NCI-H526 (cell line): ENCODE results near the gene LTB4R.
"Not testable (repeated sequence)": the region's sequence is repeated elsewhere in the genome, so short reads cannot be mapped to it uniquely, and the experiment has no call there.

Source experiments
- DNase-seq, 2 experiments: peaks; one replicate each; lab custom pipeline; 2025; lab: John Stamatoyannopoulos, UW

Gene LTB4R

DNA sequence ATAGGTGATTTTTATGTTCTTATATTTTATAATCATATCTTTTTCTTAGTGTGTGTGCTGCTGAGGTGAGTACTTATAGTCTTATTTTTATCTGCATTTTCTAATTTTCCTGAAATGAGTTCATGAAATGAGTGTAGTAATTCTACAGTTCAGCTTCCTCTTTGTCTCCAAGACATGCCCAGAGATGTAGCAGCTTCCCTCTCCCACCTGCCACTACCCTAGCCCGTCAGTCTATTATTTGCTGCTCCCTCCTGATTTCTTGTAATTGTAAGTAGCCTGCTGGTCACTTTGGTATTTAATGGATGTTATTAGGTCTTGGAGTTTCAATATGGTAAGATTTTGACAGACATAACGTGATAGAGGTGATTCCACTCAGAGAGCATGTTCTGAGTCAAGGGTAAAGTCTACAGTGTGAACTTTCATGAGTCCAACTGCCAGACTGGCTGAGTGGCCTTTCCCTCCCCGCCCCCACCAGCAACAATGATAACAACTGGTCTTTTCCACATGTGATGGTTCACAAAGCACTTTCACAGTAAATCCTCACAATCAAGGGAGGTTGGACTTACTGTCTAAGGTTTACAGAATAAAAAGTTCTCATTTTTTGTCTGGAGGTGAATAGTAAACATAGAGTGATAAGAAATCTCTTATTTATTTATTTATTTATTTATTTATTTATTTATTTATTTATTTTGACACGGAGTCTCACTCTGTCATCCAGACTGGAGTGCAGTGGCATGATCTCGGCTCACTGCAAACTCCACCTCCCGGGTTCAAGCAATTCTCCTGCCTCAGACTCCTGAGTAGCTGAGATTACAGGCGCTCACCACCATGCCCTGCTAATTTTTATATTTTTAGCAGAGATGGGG lies 32.7 kb downstream of the LTB4R start:
- no peak for DNase-seq

DNA sequence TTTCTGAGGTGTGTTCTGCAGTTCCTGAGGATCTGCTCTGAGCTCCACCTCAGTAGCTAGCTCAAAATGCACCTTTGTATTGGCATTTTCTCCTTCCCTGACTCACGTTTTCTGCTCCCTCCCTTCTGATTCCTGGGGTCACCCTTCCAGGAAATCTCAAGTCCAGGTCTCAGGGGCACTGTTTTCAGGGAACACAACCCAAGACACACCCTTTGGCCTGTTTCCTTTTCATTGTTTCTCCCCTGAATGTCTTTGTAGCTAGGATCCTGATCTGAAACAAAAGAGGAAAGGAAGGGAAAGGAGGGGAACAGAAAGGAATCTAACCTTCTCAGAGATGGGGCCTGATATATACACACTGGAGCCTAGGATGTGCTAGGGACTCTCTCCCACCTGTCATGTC lies 35.8 kb downstream of the LTB4R start:
- no peak for DNase-seq

DNA sequence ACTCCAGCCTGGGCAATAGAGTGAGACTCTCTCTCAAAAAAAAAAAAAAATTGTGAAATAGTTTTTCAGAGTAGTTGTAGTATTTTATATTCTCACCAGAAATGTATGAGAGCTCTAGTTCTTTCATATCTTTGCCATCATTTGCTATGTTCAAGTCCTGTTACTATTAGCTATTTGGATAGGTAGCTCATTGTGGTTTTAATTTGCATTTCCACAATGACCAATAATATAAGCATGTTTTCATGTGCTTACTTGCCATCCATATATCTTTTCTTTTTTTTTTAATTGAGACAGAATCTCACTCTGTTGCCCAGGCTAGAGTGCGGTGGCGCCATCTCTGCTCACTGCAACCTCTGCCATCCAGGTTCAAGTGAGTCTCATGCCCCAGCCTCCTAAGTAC lies 36.9 kb downstream of the LTB4R start:
- DNase-seq: no peak

DNA sequence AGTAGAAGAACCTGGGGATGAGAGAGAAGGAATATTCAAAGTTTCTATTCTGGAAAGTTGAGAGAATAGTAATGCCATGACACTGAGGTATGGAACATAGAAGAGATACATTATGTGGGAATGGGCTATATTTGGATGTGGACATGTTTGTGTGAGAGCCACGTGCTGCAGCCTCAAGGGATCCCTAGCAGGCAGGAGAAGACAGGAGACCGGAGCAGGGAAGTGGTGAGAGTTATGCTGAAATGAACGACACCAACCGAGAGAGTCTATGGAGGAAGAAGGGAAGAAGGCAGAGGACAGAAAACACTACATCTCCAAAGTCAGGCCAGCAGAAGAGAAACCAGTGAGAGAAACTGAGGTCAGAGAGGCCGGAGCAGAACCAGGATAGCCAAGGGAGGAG lies 38.4 kb downstream of the LTB4R start:
- no peak for DNase-seq

DNA sequence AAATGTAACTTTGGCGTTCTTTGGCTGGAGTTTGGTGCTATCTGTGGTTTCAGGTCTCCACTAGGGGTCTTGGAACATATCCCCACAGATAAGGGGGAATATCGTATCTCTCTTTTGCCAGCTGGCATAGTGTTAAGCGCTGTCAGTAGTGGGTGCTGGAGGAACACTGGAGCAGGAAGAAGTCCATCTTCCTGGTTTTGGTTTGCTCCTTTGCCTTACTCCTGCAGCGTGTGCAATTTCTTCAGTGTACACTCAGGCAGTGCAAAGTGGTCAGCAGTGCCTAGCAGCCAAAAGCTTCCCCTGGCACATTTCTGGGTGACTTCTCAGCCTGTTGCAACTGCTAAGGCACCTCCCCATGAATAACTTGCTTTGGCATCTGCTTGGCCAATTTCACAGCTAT lies 40.2 kb downstream of the LTB4R start:
- peak in 1 of 2 experiments; percentile 49 for DNase-seq

DNA sequence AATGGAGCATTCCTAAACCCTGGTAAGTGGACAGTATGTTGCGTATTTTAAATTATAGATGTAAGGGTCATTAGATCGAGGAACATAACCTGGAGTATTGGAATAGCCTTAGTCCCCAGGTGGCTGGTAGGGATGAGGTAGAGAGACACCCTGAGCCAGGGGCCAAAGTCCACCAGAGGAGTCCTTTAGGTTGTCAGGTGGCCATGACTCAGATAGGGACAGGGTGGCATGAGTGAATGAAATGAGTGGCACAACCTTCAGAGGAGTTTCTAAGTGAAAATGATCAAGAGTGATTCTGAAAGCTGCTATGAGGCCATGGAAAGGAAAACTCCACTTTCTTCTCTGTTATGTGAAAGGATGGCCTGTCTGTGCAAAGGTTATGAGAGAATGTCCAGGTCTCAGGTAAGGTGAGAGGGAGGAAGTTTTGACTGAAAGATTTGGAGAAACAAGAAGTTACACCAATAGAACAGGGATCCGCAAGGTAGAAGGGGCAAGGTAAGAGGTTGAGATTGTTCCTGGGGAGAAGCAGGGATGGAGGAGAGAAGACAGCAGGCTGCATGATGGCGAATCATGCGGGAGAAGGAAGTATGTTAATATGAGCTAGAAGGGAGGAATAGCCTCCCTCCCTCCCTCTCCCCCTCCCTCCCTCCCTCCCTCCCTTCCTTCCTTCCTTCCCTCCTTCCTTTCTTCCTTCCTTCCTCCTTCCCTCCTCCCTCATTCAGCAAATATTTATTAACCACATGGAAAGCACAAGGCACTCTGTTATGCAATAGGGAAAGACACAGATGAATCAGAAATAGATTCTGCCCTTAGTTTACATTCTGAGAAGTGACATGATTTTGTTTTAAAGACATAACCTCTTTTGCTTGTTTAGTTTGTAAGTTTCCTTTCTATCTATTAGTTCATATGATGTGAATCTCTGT lies 42.5 kb downstream of the LTB4R start:
- no peak for DNase-seq

DNA sequence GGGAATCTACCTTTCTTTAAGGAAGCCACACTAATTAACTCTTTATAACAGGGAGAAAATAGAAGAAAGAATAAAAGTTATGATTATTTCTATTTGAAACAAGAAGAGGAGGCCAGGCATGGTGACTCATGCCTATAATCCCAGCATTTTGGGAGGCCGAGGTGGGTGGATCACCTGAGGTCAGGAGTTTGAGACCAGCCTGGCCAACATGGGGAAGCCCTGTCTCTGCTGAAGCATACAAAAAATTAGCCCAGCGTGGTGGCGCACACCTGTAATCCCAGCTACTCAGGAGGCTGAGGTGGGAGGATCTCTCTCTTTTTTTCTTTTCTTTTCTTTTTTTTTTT lies 43.2 kb downstream of the LTB4R start:
- not testable (repeated sequence) for DNase-seq

DNA sequence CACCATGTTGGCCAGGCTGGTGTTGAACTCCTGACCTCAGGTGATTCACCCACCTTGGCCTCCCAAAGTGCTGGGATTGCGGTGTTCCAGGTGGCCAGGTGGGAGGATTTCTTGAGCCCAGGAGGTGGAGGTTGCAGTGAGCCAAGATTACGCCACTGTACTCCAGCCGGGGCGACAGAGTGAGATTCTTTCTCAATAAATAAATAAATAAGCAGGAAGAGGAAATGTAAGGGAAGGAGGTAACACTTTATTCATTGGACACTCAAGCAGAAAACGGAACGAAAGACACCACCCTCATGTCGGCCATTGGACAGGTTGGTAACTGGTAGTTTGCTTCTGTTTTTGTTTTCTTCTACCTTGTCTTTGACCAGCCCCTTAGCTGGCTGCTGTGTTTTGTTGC lies 43.7 kb downstream of the LTB4R start:
- DNase-seq: no peak

DNA sequence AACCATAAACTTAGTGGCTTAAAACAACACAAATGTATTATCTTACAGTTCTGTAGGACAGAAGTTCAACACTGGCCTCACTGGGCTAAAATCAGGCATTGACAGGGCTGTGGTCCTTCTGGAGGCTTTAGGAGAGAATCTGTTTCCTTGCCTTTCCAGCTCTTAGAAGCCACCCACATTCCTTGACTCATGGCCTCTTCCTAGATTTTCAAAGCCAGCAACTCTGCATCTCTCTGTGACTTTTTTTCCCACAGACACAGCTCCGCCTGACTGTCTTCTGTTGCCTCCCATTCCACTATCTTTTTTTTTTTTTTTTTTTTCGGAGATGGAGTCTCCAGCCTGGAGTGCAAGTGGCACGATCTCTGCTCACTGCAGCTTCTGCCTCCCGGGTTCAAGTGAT lies 44.9 kb downstream of the LTB4R start:
- no peak for DNase-seq

DNA sequence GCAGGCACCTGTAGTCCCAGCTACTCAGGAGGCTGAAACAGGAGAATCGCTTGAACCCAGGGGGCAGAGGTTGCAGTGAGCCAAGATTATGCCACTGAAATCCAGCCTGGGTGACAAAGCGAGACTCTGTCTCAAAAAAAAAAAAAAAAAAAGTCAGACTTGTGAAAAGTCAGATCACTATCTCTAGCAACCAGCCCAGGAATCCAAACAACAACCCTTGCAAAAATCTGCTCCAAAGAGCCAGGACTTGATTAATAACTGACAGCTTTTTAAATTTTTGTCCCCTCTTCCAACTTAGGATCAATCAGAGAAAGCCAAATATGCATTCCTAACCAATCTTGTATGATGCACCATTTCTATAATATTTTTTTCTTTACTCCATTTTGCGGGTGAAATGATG lies 49.0 kb downstream of the LTB4R start:
- DNase-seq: no peak

DNA sequence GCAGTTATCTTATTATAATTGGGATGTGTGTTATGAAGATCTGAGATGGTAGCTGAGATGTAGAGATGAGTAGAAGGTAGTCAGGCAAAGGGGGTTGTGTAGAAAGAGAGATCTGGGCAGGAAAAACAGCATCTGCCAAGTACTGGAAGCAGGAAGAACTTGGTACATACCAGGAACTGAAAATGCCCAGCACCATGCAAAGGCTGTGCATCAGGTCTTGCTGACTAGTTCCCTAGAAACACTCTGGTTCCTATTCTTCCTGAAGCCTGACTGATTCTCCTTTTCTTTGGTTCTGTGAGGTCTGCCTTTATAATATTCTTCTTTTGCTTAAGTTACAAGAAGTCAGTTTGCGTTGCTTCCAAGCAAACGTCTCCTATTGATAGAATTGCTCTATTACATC lies 50.0 kb downstream of the LTB4R start:
- DNase-seq: no peak

DNA sequence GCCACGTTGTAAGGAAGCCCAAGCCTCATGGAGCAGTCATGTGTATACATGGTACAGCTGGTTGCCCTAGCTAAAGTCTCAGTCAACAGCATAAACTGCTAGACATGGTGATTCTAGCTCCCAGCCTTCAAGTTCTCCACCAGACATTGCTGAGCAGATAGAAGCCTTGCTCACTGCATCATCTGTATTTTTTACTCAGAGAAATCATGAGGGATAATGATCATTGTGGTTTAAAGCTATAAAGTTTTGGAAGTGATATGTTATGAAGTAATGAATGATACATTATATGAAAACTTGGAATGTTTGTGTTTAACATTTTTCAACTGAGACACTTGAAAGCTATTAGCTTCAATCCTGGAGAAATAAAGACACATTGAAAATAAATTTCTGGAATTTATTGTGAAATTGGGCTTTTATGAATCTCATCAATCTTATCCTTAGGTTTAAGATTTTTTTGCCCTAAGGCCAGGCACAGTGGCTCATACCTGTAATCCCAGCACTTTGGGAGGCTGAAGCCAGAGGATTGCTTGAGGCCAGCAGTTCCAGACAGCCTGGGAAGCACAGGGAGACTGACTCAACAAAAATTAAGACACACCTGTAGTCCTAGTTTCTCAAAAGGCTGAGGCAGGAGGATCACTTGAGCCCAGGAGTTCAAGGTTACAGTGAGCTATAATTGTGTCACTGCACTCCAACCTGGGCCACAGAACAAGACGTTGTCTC lies 51.1 kb downstream of the LTB4R start:
- DNase-seq: no peak

DNA sequence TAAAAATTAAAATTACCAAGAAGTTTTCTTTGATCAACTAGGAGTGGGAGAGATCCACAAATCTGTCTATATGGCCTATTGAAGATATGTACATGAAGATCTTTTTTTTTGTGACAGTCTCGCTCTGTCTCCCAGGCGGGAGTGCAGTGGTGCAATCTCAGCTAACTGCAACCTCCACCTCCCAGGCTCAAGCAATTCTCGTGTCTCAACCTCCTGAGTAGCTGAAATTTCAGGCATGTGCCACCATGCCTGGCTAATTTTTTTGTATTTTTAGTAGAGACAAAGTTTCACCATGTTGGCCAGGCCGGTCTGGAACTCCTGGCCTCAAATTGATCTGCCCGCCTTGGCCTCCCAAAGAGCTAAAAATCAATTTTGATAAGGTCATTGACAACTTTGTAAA lies 52.1 kb downstream of the LTB4R start:
- DNase-seq: no peak

DNA sequence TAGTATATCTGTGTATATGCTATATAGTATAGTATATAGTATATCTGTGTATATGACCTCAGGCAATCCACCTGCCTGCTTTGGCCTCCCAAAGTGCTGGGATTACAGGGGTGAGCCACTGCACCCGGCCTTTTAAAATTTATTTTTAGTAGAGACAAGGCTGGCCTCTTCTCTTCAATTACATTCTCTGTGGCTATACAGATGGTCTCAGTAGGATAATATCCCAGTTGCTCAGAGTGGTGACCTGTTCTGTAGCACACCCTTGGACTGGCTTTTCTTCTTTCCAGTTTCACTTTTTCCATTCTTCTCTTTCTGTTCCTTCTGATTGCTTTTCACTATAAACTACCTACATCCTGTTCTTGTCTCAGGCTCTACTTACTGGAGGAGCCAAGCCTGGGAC lies 53.5 kb downstream of the LTB4R start:
- DNase-seq: no peak

DNA sequence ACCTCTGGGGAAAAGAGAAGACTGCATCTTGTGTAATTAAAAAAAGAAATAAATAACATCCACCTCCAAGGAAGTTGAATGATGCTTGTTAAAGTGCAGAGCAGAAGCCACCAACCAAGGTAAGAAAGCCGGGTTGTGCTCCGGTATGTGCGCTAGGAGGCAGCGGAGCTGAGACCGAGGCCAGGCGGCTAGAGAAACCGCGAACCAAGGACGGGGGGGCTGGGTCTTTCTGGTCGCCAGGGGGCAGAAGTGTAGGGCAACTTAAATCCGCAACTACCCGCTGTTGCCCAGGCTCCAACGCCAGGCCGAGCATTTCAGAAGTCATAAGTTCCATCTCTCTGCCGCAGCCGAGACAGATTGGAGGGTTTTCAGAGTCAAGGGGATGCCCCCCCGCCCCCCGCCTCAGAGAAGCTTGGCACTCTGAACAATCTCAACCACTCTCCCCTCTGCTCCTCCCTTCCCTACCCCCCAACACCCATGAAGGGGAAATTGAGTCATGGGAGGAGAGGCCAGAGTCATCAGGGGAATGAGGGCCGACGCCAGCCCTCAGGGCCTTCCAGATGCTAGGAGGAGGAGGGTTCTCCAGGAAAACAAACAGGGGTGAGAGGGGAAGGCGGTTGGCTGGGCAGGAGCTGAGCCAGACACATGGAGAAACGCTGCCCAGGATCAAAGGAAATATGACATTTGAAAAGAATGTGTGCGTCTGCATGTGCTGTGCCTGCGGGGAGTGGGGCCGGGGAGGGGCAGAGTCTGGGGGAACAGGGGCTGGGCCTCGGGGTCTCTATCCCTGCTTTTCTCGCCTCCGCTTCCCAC lies 54.5 kb downstream of the LTB4R start:
- DNase-seq: peak; percentile 75 to 96

DNA sequence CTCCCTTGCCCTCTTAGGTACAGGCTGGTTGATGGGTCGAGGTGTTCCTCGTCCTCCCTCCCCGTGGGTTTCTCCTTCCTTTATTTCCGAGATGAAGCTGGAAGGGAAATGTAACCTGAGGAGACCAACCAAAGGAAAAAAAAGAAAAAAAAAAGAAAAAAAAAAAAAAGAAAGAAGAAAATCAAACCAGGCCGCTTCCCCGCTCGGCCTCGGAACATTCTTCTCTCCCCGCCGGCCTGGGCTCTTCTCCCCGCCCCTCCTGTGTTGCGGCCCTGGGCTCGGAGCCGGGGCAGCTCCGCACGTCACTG lies 55.1 kb downstream of the LTB4R start:
- DNase-seq: no peak

DNA sequence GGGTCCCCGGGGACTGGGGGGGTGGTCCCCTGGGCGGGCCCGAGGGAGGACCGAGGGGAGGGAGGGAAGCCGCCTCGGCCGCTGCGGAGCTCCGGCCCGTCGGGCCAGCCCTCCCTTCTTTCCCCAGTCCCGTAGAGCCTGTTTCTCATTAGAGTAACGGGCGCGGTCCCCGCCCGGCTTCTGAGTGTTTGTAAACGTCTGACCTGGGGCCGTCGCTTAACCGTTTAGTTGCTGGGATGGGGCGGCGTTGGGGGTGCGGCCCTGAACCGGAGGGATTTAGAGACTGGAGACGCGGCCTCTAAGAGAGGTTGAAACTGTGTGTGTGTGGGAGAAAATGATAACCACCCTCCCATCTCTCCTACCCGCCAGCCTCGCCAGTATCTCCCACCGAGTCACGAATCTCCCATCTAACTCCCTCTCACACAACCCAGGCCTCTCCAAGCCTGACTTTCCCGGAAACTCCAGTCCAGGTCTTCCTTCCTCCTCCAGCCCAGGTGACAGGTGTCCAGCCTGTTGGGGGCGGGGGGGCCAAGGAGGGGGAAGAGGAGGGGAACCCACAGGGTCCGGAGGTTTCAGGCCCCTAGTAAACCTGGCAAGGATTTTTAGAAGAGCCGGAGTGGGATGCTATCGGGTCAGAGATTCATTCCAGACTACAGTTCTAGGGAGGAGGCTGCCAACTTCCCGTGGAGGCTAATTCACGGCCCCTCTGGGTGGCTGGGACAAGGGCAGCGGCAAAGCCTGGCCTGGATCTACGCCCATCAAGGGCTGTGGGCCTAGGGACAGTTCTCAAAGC lies 55.6 kb downstream of the LTB4R start:
- peak; percentile 99 for DNase-seq
